Stimulated activated naive CD8-positive, alpha-beta T cell treated with anti-CD3 and anti-CD28 coated beads, Interleukin-15, amount 100 ng/mL, for 72 hours (primary cell): ENCODE measurements around the gene TMEM87B.

ENCODE experiments used
- ATAC-seq: fragments of 150-1000 bp; cut with Tn5 transposase; 2 replicates; pipeline ENCODE4 v1.10.0; 2021; ENCODE audit warnings: mild to moderate bottlenecking, moderate library complexity
- DNase-seq, 2 donors: peaks; one replicate each; pipeline ENCODE4 v3.0.0; 2021 to 2022
- H3K27ac Mint-ChIP-seq, 2 donors: one replicate each; pipeline ENCODE4 v1.8.0; 2022; ENCODE audit warnings: mild to moderate bottlenecking in 2 of 2, mixed read lengths in 2 of 2, moderate library complexity in 2 of 2
- H3K27me3 Mint-ChIP-seq: one replicate; pipeline ENCODE4 v1.8.0; 2022; ENCODE audit warnings: mixed read lengths
- H3K4me1 Mint-ChIP-seq: one replicate; pipeline ENCODE4 v1.8.0; 2022; ENCODE audit warnings: mild to moderate bottlenecking, mixed read lengths
- H3K4me3 Mint-ChIP-seq, 2 donors: one replicate each; pipeline ENCODE4 v1.8.0; 2022; ENCODE audit warnings: mild to moderate bottlenecking in 2 of 2, mixed read lengths in 2 of 2, moderate library complexity in 1 of 2
- H3K9me3 Mint-ChIP-seq, 2 donors: one replicate each; pipeline ENCODE4 v1.8.0; 2022; ENCODE audit warnings: mixed read lengths in 2 of 2

Gene TMEM87B

GRCh38 chr2:112156152-112156986 is 101.3 kb downstream of the TMEM87B start:
- peak; percentile 69 for ATAC-seq
- DNase-seq = peak; percentile 60 to 76
- Mint-ChIP-seq H3K27me3 (no peaks in the 10 kb centered on the region), H3K4me1 (peaks cover 57% of the 10 kb centered on the region), H3K4me3 (peak overlapping the region; percentile 62 to 83), H3K9me3 (no peaks in the 10 kb centered on the region), H3K27ac (peak overlapping the region; percentile 89 to 96)

DNA sequence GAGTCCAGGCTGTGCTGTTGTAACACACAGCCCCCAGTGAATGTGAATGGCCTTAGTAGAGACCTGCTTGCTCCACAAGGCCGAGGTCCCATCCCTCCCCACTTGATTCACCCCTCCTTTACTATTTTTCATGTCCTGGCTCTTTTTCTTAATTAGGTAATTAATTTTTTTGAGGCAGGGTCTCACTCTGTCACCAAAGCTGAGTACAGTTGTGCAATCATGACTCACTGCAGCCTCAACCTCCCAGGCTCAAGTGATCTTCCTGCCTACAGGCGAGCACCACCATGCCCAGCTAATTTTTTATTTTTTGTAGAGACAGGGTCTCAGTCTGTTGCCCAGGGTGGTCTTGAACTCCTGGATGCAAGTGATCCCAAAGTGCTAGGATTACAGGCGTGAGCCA is 102.4 kb downstream of the TMEM87B start:
- Mint-ChIP-seq H3K9me3 (no peaks in the 10 kb centered on the region), H3K4me3 (peak overlapping the region; percentile 44 to 56), H3K27ac (peak overlapping the region in 1 of 2 donors; percentile 19)

DNA sequence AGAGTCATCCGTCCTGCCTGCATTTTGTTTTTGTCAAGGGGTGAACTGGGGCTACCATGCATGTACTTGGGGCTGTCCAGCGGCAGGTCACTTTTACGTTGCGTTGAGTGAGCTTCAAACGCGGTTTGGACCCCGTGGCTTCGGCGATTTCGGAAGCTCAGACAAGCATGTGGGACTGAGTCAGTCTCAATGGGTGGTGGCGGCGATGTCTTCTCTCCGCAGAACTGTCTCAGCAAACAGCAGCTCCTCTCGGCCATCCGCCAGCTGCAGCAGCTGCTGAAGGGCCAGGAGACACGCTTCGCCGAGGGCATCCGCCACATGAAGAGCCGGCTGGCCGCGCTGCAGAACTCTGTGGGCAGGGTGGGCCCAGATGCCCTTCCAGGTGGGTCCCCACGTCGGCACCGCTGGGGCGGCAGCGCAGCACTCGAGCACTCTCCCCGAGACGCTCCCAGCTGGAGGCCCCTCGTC is 104.4 kb downstream of the TMEM87B start:
- no peaks in the 10 kb centered on the region for H3K9me3 Mint-ChIP-seq
- ATAC-seq = no peak

More for the DNA sequence above, 102.4 kb downstream of the TMEM87B start:
- H3K27me3 Mint-ChIP-seq = no peaks in the 10 kb centered on the region
- peaks cover 54% of the 10 kb centered on the region for H3K4me1 Mint-ChIP-seq
- DNase-seq (no peak), ATAC-seq (no peak)

GRCh38 chr2:112160283-112161250 is 105.5 kb downstream of the TMEM87B start:
- Mint-ChIP-seq H3K4me1 (peaks cover 26% of the 10 kb centered on the region), H3K9me3 (no peaks in the 10 kb centered on the region), H3K27ac (no peak overlapping the region), H3K27me3 (no peaks in the 10 kb centered on the region), H3K4me3 (no peak overlapping the region)
- no peak for DNase-seq
- no peak for ATAC-seq

More for the DNA sequence above, 104.4 kb downstream of the TMEM87B start:
- H3K27ac Mint-ChIP-seq = no peak overlapping the region
- no peak for DNase-seq
- peaks cover 37% of the 10 kb centered on the region for H3K4me1 Mint-ChIP-seq
- no peak overlapping the region for H3K4me3 Mint-ChIP-seq
- H3K27me3 Mint-ChIP-seq = no peaks in the 10 kb centered on the region

DNA sequence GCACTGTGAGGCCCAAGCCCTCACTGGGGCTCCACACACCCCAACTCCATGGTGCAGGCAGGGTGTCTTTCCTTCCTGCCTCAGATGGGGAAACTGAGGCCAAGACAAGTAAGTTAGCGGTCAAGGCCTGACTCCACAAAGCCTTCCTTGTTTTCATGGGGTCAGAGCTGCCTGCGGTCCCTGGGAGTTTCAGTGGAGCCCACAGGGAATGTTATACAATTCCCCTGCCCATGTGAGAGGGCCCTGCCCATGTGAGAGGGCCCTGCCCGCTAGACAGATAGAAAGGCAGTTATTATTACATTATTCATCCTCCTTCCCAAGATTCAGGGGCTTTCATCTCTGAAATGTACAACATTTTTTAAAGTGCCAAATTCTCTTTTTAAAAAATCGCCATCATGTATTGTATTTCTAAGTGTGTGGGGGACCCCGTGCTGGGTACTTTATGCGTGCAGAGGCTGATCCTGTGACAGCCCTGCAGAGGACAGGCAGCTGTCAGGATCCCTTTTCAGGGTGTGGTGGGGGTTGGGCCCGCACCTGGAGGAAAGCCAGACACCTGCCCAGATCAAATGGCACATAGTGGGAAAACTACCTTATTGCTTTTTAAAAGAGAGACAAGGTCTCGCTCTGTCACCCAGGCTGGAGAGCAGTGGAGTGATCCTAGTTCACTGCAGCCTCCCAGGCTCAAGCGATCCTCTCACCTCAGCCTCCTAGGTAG is 106.5 kb downstream of the TMEM87B start:
- no peak for ATAC-seq
- H3K27ac Mint-ChIP-seq = no peak overlapping the region
- no peak for DNase-seq
- no peaks in the 10 kb centered on the region for H3K9me3 Mint-ChIP-seq
- peaks cover 16% of the 10 kb centered on the region for H3K4me1 Mint-ChIP-seq
- no peaks in the 10 kb centered on the region for H3K27me3 Mint-ChIP-seq
- H3K4me3 Mint-ChIP-seq = no peak overlapping the region

DNA sequence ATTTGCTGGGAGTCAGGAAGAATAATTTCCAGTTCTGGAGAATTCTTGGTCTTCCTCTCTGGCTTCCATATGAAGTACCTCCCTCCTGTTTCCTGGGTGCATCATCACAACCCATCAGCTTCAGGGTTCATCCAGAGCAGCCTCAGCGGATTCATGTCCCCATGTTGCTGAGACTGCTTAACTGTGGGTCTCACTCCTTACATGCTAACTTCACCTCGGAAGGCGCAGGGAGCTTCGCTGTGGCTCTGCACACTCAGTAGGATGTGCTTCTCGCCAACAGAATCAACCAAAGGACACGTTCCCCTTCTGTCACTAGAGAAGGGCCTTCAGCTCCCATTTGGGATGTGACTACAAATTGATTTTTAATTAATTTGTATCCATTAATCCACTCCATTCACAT is 107.3 kb downstream of the TMEM87B start:
- Mint-ChIP-seq H3K27ac (no peak overlapping the region), H3K9me3 (no peaks in the 10 kb centered on the region), H3K27me3 (no peaks in the 10 kb centered on the region), H3K4me1 (peaks cover 16% of the 10 kb centered on the region), H3K4me3 (no peak overlapping the region)
- DNase-seq (no peak), ATAC-seq (no peak)

DNA sequence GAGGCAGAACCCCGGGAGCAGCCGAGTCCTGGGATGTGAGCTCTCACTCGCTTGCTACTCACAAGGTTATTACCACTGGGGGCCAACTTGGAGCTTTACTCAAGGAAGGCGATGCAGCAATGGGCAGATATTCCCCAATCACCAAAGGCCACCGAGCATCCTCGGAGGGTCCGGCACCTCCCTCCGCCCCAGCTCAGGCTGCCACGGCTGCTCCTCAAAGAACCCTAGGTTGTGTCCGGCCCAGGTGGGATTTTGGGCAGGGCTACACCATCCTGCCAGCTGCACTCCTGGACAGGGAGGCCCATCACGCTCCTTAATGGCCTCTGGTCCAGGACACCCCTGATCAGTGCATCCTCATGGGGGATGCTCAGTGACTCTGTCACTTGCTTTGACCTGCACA is 107.9 kb downstream of the TMEM87B start:
- DNase-seq (no peak), ATAC-seq (no peak)
- Mint-ChIP-seq H3K4me3 (no peak overlapping the region), H3K9me3 (no peaks in the 10 kb centered on the region), H3K27me3 (no peaks in the 10 kb centered on the region), H3K27ac (no peak overlapping the region), H3K4me1 (peaks cover 11% of the 10 kb centered on the region)

DNA sequence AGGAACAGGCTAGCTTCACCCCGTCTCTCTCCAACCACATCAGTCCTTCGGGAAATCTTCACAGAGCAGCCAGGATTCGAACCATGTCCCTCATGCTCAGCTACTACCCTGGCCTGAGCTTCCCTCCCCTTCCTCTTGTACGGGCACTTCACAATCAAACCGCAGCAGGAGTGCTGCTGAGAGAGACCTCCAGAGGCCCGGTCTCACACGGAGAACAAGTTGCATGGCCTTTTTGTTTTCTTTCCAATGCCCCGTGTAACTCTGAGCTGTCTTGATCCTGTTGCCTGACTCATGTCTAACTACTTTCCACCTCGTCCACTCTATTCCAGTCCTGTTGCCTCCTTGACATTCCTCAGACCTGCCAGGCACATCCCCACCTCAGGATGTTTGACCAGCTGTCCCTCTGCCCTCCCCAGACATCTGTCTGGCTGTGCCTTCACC is 108.5 kb downstream of the TMEM87B start:
- Mint-ChIP-seq H3K9me3 (no peaks in the 10 kb centered on the region), H3K4me1 (peaks cover 9% of the 10 kb centered on the region), H3K27me3 (no peaks in the 10 kb centered on the region), H3K27ac (no peak overlapping the region), H3K4me3 (no peak overlapping the region)
- no peak for DNase-seq
- ATAC-seq = no peak

DNA sequence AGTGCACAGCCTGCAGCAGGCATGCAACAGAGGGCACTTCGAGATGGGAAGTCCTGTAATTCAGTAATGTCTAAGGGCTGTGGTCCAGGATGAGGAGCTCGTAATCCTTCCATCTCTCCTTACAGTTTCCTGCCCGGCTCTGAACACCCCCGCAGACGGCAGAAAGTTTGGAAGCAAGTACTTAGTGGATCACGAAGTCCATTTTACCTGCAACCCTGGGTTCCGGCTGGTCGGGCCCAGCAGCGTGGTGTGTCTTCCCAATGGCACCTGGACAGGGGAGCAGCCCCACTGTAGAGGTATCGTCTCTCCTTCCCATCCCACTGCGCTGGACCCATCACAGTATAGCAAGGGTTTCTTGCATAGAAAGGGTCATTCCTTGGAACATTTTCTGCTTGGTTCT is 109.8 kb downstream of the TMEM87B start:
- Mint-ChIP-seq H3K4me3 (no peak overlapping the region), H3K27me3 (no peaks in the 10 kb centered on the region), H3K9me3 (no peaks in the 10 kb centered on the region), H3K27ac (no peak overlapping the region), H3K4me1 (peaks cover 9% of the 10 kb centered on the region)
- DNase-seq (no peak), ATAC-seq (no peak)

GRCh38 chr2:112165296-112165695 is 110.2 kb downstream of the TMEM87B start:
- no peak for DNase-seq
- H3K4me3 Mint-ChIP-seq = no peak overlapping the region
- H3K27me3 Mint-ChIP-seq = no peaks in the 10 kb centered on the region

GRCh38 chr2:112166806-112167499 is 111.9 kb downstream of the TMEM87B start:
- ATAC-seq (no peak), DNase-seq (no peak)
- Mint-ChIP-seq H3K27me3 (no peaks in the 10 kb centered on the region), H3K4me3 (no peak overlapping the region), H3K27ac (no peak overlapping the region), H3K9me3 (no peaks in the 10 kb centered on the region), H3K4me1 (peaks cover 9% of the 10 kb centered on the region)

More at GRCh38 chr2:112165296-112165695, 110.2 kb downstream of the TMEM87B start:
- Mint-ChIP-seq H3K27ac (no peak overlapping the region), H3K4me1 (peaks cover 9% of the 10 kb centered on the region), H3K9me3 (no peaks in the 10 kb centered on the region)
- no peak for ATAC-seq

- no peaks in the 10 kb centered on the region for H3K9me3 Mint-ChIP-seq
- H3K4me3 Mint-ChIP-seq = no peak overlapping the region
- H3K27ac Mint-ChIP-seq = no peak overlapping the region
- H3K27me3 Mint-ChIP-seq = no peaks in the 10 kb centered on the region
- no peak for ATAC-seq
- H3K4me1 Mint-ChIP-seq = peaks cover 15% of the 10 kb centered on the region
- no peak for DNase-seq
These were observed 113.5 kb downstream of the TMEM87B start for GRCh38 chr2:112168422-112169124.
